ENCODE data around the gene ISYNA1.

- TF ChIP-seq CTCF (IDR thresholded peaks at IDR 0.05) (no peak), POLR2A (IDR thresholded peaks at IDR 0.05) (no peak)
Observed at GRCh38 chr19:18418029-18418482, 19.9 kb downstream of the ISYNA1 start.

Measured in prostate gland (tissue), 2 donors.